K562 (cell line): ENCODE measurements around the gene AKR1D1. TPM values are rescaled to one million over a fixed set of nuclear protein-coding genes. Genes with fewer than 3 reads are reported as not detected.
A peak's percentile ranks its signal among the peaks of the same experiment; 100 is the strongest.

Source experiments
- ATAC-seq: fragments of 200-7000 bp; cut with Tn5 transposase; 3 replicates; pipeline ENCODE4 v1.9.1; 2020; ENCODE audit warnings: moderate library complexity
- BruUV-seq: library from RNA; stranded (reverse); fragments of 400-500 nt; replicated peaks from 2 replicates; lab custom pipeline; 2021; lab: Mats Ljungman, UMichigan
- CTCF ChIA-PET: fragments of 300-600 bp; formaldehyde crosslinking; extraction: SDS; loops from one replicate; lab custom pipeline; 2021; ENCODE audit warnings: low intra/inter-chr PET ratio; lab: Yijun Ruan, JAX
- POLR2A ChIA-PET: fragments of 300-600, 350-650 bp; sonication (Branson Sonifier 250); formaldehyde crosslinking; extraction: SDS; loops from one replicate; lab custom pipeline; 2021; ENCODE audit warnings: antibody characterized with exemption, inconsistent platforms; lab: Yijun Ruan, JAX
- DNase-seq, 4 experiments: peaks; one replicate each; pipeline versions ENCODE4 v3.0.0 to v3.0.0-alpha.2; 2011 to 2018; ENCODE audit warnings: low spot score in 3 of 4, mixed read lengths in 3 of 4; ENCODE audit errors: extremely low read depth in 1 of 4
- FAIRE-seq: peaks from 2 replicates; lab custom pipeline; 2011; peaks lifted over from hg19 to GRCh38; lab: Jason Lieb, UNC
- H2AFZ ChIP-seq: 2 replicates; pipeline ENCODE4 v1.6.0; 2011; ENCODE audit warnings: low read depth, low read length, control low read depth, inconsistent platforms
- H3K27ac ChIP-seq: fragments of 200-600 bp; 3 replicates; pipeline ENCODE4 v1.8.0; 2011; ENCODE audit warnings: low read depth, mild to moderate bottlenecking, control low read depth, inconsistent platforms, low read length, moderate library complexity, mixed read lengths; ENCODE audit errors: extremely low read depth
- H3K27me3 ChIP-seq, 2 experiments: fragments of 300-600 bp in 1 of 2; 2 replicates in 1 of 2; 3 replicates in 1 of 2; pipeline versions ENCODE4 v1.6.0 to v1.8.0; 2011; ENCODE audit warnings: inconsistent platforms in 2 of 2, low read length in 2 of 2, mild to moderate bottlenecking in 1 of 2, mixed read lengths in 1 of 2, moderate library complexity in 1 of 2; ENCODE audit not compliant: control insufficient read depth in 2 of 2, insufficient read depth in 2 of 2
- H3K36me3 ChIP-seq: fragments of 300-600 bp; 3 replicates; pipeline ENCODE4 v1.8.0; 2011; ENCODE audit warnings: mild to moderate bottlenecking, low read length, inconsistent platforms; ENCODE audit not compliant: control insufficient read depth, insufficient read depth
- H3K4me1 ChIP-seq, 2 experiments: fragments of 200-600 bp in 1 of 2; replicated peaks in 1 of 2; 2 replicates in 1 of 2; 3 replicates in 1 of 2; pipeline versions ENCODE4 v1.5.1 to v1.8.0; 2011; ENCODE audit warnings: inconsistent platforms in 2 of 2, low read length in 2 of 2, mild to moderate bottlenecking in 1 of 2, mixed read lengths in 1 of 2, moderate library complexity in 1 of 2; ENCODE audit not compliant: control insufficient read depth in 2 of 2, insufficient read depth in 2 of 2
- H3K4me2 ChIP-seq: 2 replicates; pipeline ENCODE4 v1.6.1; 2011; ENCODE audit warnings: low read length, control low read depth, inconsistent platforms, mixed read lengths; ENCODE audit not compliant: insufficient read depth
- H3K4me3 ChIP-seq: fragments of 200-600 bp; sonication (generic), shearing (Covaris generic); 2 replicates; pipeline ENCODE4 v1.5.1; 2016; ENCODE audit warnings: control low read depth, inconsistent platforms
- H3K79me2 ChIP-seq: fragments of 200-600 bp; 3 replicates; pipeline ENCODE4 v1.8.0; 2011; ENCODE audit warnings: low read length, inconsistent platforms; ENCODE audit not compliant: control insufficient read depth, insufficient read depth
- H3K9ac ChIP-seq, 2 experiments: 2 replicates each; pipeline versions ENCODE4 v1.6.0 to v1.6.1; 2011; ENCODE audit warnings: low read depth in 2 of 2, low read length in 2 of 2, control low read depth in 1 of 2, inconsistent platforms in 1 of 2, mild to moderate bottlenecking in 1 of 2, mixed read lengths in 1 of 2; ENCODE audit not compliant: insufficient read depth in 1 of 2
- H3K9me1 ChIP-seq: one replicate; pipeline ENCODE4 v1.6.0; 2011; ENCODE audit warnings: inconsistent platforms, mild to moderate bottlenecking, low read length, moderate library complexity; ENCODE audit not compliant: control insufficient read depth, insufficient read depth
- H3K9me3 ChIP-seq: replicated peaks from 2 replicates; pipeline ENCODE4 v1.5.1; 2011; ENCODE audit warnings: low read depth, low read length, inconsistent platforms; ENCODE audit not compliant: control insufficient read depth, insufficient read depth
- H4K20me1 ChIP-seq: replicated peaks from 2 replicates; pipeline ENCODE4 v1.6.1; 2011; ENCODE audit warnings: low read length, inconsistent platforms, mixed read lengths; ENCODE audit not compliant: control insufficient read depth, insufficient read depth
- ESRRA ChIP-seq: fragments of 450-650 bp; IDR thresholded peaks from 2 replicates; pipeline ENCODE4 v1.6.1; 2014; ENCODE audit warnings: low read depth, mild to moderate bottlenecking, moderate library complexity, borderline replicate concordance
- FOSL1 ChIP-seq: fragments of 200-800 bp; sonication (Bioruptor generic); conservative IDR thresholded peaks from 2 replicates; pipeline ENCODE4 v1.6.1; 2016; ENCODE audit warnings: missing genetic modification characterization, missing compliant biosample characterization
- NFE2 ChIP-seq: IDR thresholded peaks from 2 replicates; pipeline ENCODE4 v1.6.1; 2014; ENCODE audit warnings: antibody characterized with exemption, low read depth
- POLR2G ChIP-seq: fragments of 200-400 bp; formaldehyde crosslinking; IDR thresholded peaks from 2 replicates; pipeline ENCODE4 v1.6.1; 2017; ENCODE audit warnings: low read depth, mild to moderate bottlenecking, antibody characterized with exemption, low read length, moderate library complexity
- PYGO2 ChIP-seq: fragments of 450-650 bp; IDR thresholded peaks from 2 replicates; pipeline ENCODE4 v1.6.1; 2016; ENCODE audit warnings: mild to moderate bottlenecking, missing genetic modification characterization, moderate library complexity, missing compliant biosample characterization
- WGBS: fragments of 100-300 bp; shearing (Covaris generic); methylation state at CpG from one replicate; pipeline ENCODE4 v1.1.6; 2016; ENCODE audit warnings: low coverage, mixed read lengths; ENCODE audit not compliant: insufficient coverage; ENCODE audit errors: missing lambda C conversion rate; 5-methylcytosine and 5-hydroxymethylcytosine counted together
- in situ Hi-C: fragments of 300-500 bp; cut with MboI; formaldehyde crosslinking; loops from 4 replicates; pipeline ENCODE4 v1.15.0; 2018; ENCODE audit warnings: inconsistent platforms, mixed read lengths
- intact Hi-C: fragments of 100-400 bp; cut with micrococcal nuclease; formaldehyde crosslinking; loops from 2 replicates; pipeline ENCODE4 v1.14.2; 2022
- polyA plus RNA-seq, 8 experiments: library from polyadenylated mRNA; depleted of rRNA in 4 of 8; stranded (reverse) in 5 of 8; unstranded in 3 of 8; fragments of >200 nt; fragmentation: Nextera tagmentation in 2 of 8; fragmentation: Illumina TruSeq in 1 of 8; extraction: Ambion mirVana in 2 of 8; extraction: Trizol in 1 of 8; gene quantifications; 2 replicates each; pipeline versions ENCODE4 v1.2.1 to v1.2.3, GENCODE V29; 2011 to 2014; ENCODE audit warnings: inconsistent platforms in 1 of 8, missing spikeins in 1 of 8
- total RNA-seq, 7 experiments: library from RNA; depleted of rRNA in 6 of 7; stranded (reverse); fragments of >200 nt in 6 of 7; fragmentation: Illumina TruSeq in 2 of 7; extraction: Trizol in 2 of 7; gene quantifications; 2 replicates each; pipeline versions ENCODE4 v1.2.1 to v1.2.3, GENCODE V29; 2011 to 2021; ENCODE audit warnings: low replicate concordance in 1 of 7
- TF ChIP-seq, protein P1 (sequence below): fragments of 450-650 bp; IDR thresholded peaks from 2 replicates; pipeline ENCODE4 v1.6.1; 2017; ENCODE audit warnings: mild to moderate bottlenecking, moderate library complexity

AKR1D1 gene
- total and polyA plus RNA-seq, 9 of the 15 experiments (the other 6 are each of a cell fraction or from before 2014, with no cell fraction given) = not detected

DNA sequence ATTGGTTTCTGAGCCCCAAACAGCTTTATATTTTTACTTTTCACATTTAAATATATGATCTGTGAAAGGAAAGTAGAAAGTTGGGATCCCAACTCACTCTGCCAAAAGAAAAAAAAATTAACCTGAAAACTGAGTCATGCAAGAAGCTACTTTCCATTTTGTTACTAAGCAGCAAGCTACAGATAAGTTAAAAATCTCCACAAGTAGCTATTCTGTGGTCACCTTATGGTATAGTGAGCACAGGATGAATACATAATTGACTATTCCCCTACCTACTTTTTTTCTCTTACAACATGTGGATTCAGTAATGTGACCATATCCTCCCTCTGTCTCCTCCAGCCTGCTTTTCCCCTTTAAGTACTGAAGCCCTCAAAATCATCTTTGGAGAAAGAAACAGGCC lies 44.1 kb upstream of the AKR1D1 start:
- CTCF ChIA-PET = no interaction called here
- BruUV-seq = no TSS peak
- in situ Hi-C loops = no loop called here

DNA sequence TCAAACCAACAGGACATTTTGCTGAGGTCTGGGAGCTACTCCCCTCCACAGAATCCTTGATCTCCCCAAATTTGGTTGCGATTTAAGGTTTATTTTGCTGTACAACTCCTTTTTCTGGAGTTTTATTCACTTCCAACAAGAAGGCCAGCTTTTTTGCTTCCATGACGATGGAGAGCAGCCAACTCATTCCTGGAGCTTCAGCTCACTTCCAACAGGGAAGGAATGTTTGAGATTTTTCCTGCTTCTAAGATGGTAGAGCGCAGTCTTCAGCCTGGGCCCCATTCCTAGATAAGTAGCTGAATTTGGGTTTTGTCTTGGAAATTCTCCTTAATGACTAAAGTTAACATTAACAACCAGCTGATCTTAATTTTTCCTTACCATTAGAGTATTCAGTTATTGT lies 43.5 kb upstream of the AKR1D1 start:
- Histone ChIP-seq H2AFZ (no peak overlapping the region), H3K4me1 (no peaks in the 10 kb centered on the region; a peak in 2 of 5 replicates), H3K36me3 (no peaks in the 10 kb centered on the region), H3K27me3 (no peaks in the 10 kb centered on the region), H3K9me1 (no peaks in the 10 kb centered on the region), H3K4me3 (no peak overlapping the region), H4K20me1 (no peaks in the 10 kb centered on the region), H3K4me2 (no peak overlapping the region), H3K27ac (no peak overlapping the region), H3K9me3 (no peaks in the 10 kb centered on the region), H3K9ac (no peak overlapping the region), H3K79me2 (no peaks in the 10 kb centered on the region)
- intact Hi-C loops = no loop called here
- in situ Hi-C loops = no loop called here
- ChIA-PET CTCF (no interaction called here), POLR2A (interaction anchor here (1.0 to 1.1 kb wide), 2 partner anchors 11 to 12 kb away, joined by 3 to 4 read pairs; no protein-coding TSS in a partner anchor)
- FAIRE-seq (no peak), ATAC-seq (no peak), DNase-seq (no peak)
- 37% methylated on average over 3 of the region's 3 CpGs for WGBS
- no peak for TF ChIP-seq FOSL1
- TF ChIP-seq, protein P1, sequence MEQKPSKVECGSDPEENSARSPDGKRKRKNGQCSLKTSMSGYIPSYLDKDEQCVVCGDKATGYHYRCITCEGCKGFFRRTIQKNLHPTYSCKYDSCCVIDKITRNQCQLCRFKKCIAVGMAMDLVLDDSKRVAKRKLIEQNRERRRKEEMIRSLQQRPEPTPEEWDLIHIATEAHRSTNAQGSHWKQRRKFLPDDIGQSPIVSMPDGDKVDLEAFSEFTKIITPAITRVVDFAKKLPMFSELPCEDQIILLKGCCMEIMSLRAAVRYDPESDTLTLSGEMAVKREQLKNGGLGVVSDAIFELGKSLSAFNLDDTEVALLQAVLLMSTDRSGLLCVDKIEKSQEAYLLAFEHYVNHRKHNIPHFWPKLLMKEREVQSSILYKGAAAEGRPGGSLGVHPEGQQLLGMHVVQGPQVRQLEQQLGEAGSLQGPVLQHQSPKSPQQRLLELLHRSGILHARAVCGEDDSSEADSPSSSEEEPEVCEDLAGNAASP = no peak
- no TSS peak for BruUV-seq

More for the DNA sequence above, 44.1 kb upstream of the AKR1D1 start:
- H3K4me1 ChIP-seq = no peaks in the 10 kb centered on the region; a peak in 2 of 5 replicates
- POLR2A ChIA-PET = no interaction called here
- DNase-seq (no peak), FAIRE-seq (no peak), ATAC-seq (no peak)
- H3K9ac ChIP-seq = no peak overlapping the region
- no peaks in the 10 kb centered on the region for H3K9me3 ChIP-seq
- TF ChIP-seq POLR2G (no peak), ESRRA (peak; percentile 15), PYGO2 (tag) (no peak), NFE2 (0 out of 2 replicates have a peak, but pooled peaks have one; percentile 10), FOSL1 (peak; percentile 41; the same call in 1 of the 2 replicates)
- no peaks in the 10 kb centered on the region for H3K9me1 ChIP-seq
- H3K36me3 ChIP-seq = no peaks in the 10 kb centered on the region
- no peak overlapping the region for H3K27ac ChIP-seq
- no peak overlapping the region for H3K4me3 ChIP-seq
- H2AFZ ChIP-seq = no peak overlapping the region
- H3K79me2 ChIP-seq = no peaks in the 10 kb centered on the region
- no peaks in the 10 kb centered on the region for H3K27me3 ChIP-seq
- intact Hi-C loops = no loop called here
- H4K20me1 ChIP-seq = no peaks in the 10 kb centered on the region
- H3K4me2 ChIP-seq = no peak overlapping the region
